ENCODE measurements around the gene SLC31A1. TPM values are rescaled to one million over a fixed set of nuclear protein-coding genes. Genes with fewer than 3 reads are reported as not detected.

SLC31A1 gene
- total RNA-seq, 1 donor from 2014 or later: 43.4 TPM

DNA sequence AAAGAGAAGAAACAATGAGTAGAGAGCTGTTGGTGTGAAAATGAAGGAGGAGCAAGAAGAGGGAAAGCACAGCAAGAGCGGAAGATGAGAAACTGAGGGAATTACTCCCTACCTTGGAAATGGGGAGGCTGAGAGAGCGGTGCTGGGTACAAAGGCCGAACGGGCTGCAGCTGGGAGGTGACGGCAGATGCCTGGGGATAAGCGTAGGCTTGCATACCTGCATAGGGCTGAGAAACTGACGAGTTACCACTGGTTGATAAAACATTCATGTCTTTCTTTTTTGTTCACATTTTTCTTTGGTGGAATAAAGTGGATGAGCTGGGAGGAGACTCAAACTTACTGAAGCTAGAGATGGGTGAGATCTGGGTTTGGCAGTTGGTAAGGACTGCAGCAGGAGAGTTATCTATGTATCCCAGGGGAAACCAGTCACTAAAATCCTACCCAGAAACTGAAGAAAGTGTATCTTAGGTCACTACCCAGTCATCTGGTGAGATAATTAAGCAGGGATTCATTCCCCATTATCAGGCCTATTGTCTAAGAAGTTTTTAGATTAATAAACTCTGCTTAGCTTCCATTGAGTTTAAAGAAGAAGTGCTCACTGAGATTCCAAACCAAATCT is 35.1 kb upstream of the SLC31A1 start:
- intact Hi-C loops (cut with DNase I): no loop called here
- Histone ChIP-seq H3K9me3 (no peaks in the 10 kb centered on the region), H3K4me3 (peak overlapping the region; percentile 27), H3K27me3 (no peaks in the 10 kb centered on the region), H3K4me1 (peaks cover 8% of the 10 kb centered on the region), H3K27ac (peak overlapping the region; percentile 80), H3K36me3 (peaks cover 100% of the 10 kb centered on the region)
- TF ChIP-seq, protein P1, sequence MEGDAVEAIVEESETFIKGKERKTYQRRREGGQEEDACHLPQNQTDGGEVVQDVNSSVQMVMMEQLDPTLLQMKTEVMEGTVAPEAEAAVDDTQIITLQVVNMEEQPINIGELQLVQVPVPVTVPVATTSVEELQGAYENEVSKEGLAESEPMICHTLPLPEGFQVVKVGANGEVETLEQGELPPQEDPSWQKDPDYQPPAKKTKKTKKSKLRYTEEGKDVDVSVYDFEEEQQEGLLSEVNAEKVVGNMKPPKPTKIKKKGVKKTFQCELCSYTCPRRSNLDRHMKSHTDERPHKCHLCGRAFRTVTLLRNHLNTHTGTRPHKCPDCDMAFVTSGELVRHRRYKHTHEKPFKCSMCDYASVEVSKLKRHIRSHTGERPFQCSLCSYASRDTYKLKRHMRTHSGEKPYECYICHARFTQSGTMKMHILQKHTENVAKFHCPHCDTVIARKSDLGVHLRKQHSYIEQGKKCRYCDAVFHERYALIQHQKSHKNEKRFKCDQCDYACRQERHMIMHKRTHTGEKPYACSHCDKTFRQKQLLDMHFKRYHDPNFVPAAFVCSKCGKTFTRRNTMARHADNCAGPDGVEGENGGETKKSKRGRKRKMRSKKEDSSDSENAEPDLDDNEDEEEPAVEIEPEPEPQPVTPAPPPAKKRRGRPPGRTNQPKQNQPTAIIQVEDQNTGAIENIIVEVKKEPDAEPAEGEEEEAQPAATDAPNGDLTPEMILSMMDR (IDR thresholded peaks at IDR 0.05): no peak
- ATAC-seq (no peak), DNase-seq (no peak)

DNA sequence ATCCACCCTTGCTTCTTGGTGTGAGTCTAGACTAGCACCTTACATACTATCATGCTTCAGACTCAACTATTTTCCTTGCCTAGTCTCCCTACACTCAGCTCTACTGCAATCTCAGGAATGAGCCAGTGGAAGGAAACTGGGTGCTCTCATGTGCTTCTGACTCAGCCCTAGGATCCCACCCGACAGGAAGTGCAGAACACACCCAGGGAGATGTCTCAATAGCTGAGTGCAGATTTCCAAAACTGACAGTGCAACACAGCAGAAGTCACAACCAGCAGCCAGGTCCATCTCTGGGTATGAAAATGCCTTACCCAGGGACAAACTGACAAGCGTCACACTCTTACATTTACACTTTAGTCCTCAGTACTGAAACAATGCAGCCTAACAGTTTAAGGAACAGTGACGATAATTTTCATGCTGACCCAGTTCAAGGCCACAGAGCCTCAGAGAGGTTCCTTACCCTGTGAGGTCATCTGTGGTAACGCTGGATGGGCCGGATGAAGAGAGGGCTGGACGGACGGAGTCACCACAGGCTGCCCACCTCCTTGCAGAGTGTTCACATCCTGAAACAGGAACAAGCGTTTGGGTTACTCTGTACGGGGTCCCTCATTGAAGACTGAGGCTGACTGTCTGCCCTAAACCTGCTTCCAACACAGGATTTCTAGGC is 33.3 kb upstream of the SLC31A1 start:
- Histone ChIP-seq H3K36me3 (peaks cover 100% of the 10 kb centered on the region), H3K4me3 (peak overlapping the region; percentile 27)
- ATAC-seq: peak; percentile 95

DNA sequence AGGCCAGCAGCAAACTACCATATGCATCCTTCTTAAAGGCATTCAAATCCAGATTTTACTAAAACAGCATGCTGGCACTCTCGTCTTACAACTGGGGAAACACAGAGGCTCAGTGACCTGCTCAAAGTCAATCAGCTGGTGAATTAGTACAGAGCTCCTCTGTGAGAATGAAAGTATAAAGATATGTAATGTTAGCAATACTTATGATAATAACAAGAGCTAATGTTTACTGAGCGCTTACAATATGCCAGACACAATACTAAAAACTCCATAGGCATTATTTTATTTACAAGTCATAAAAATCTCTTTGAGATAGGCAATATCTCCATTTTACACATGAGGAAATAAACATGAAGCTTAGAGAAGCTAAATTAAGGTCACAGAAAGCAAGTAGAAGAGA is 28.9 kb upstream of the SLC31A1 start:
- TF ChIP-seq, protein P1 (IDR thresholded peaks at IDR 0.05): no peak
- Histone ChIP-seq H3K27me3 (no peaks in the 10 kb centered on the region), H3K4me1 (peaks cover 1% of the 10 kb centered on the region), H3K36me3 (peaks cover 95% of the 10 kb centered on the region), H3K4me3 (no peak overlapping the region), H3K27ac (no peak overlapping the region), H3K9me3 (no peaks in the 10 kb centered on the region)
- intact Hi-C loops (cut with DNase I): no loop called here
- DNase-seq (no peak), ATAC-seq (no peak)

More for the DNA sequence above, 33.3 kb upstream of the SLC31A1 start:
- H3K27me3 ChIP-seq: no peaks in the 10 kb centered on the region
- no peaks in the 10 kb centered on the region for H3K9me3 ChIP-seq
- intact Hi-C loops (cut with DNase I): no loop called here
- peak; percentile 73 for DNase-seq
- peaks cover 8% of the 10 kb centered on the region for H3K4me1 ChIP-seq
- TF ChIP-seq, protein P1 (IDR thresholded peaks at IDR 0.05): no peak
- peak overlapping the region; percentile 80 for H3K27ac ChIP-seq

DNA sequence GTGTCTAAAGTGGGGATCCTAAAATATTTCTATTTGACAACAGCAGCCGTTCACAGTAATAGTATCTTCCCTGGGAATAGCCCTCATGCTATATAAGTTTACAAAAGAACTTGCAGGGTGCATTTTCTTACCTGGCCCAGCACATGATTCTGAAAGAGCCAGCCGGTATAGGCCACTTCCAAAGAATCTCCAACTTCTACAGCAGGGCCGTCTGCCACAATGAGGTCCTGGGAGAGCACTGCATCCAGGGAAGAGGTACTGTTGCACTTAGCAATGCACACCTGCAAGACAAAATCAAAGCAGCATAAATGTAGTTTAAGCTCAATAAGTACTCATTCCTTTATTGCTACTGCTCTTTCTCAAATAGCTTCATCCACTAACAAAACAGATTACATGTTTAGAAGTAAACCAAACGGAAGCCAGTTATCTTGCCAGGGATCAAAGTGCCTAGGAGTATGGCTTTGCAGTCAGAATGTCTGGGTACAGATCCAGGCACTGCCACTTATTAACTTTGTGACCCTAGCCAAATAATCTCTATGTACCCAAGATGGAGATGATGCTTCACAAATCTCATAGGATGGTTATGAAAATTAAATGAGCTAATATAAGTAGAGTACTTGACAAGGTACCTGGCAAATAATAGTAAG is 21.5 kb upstream of the SLC31A1 start:
- ATAC-seq (no peak), DNase-seq (no peak)
- intact Hi-C loops (cut with DNase I): no loop called here
- Histone ChIP-seq H3K9me3 (no peaks in the 10 kb centered on the region), H3K36me3 (peaks cover 96% of the 10 kb centered on the region), H3K4me1 (no peaks in the 10 kb centered on the region), H3K4me3 (no peak overlapping the region), H3K27me3 (no peaks in the 10 kb centered on the region), H3K27ac (no peak overlapping the region)
- TF ChIP-seq, protein P1 (IDR thresholded peaks at IDR 0.05): no peak

DNA sequence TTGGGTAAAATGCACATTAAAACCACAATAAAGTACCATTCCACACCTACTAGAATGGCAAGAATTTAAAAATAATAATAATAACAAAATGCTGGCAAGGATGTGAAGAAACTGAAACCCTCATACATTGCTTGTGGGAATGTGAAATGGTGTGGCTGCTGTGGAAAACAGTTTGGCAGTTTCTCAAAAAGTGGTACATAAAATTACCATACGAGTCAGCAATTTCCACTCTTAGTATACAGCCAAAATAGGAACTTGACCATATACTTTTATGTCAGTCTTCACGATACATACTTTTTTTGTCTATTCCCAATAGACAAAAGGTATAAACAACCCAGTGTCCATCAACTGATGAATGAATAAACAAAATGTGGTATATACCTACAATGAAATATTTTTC is 15.9 kb upstream of the SLC31A1 start:
- intact Hi-C loops (cut with DNase I): no loop called here
- ATAC-seq (no peak), DNase-seq (no peak)
- Histone ChIP-seq H3K4me3 (no peak overlapping the region), H3K27ac (no peak overlapping the region), H3K4me1 (peaks cover 2% of the 10 kb centered on the region), H3K27me3 (no peaks in the 10 kb centered on the region), H3K36me3 (peaks cover 97% of the 10 kb centered on the region), H3K9me3 (no peaks in the 10 kb centered on the region)
- TF ChIP-seq, protein P1 (IDR thresholded peaks at IDR 0.05): no peak
